AG04450 (cell line): ENCODE results near the gene SEMA3B. TPM values are rescaled to one million over a fixed set of nuclear protein-coding genes. Genes with fewer than 3 reads are reported as not detected.

Source experiments
- CTCF ChIA-PET: fragments of 300-600, 350-600 bp; formaldehyde crosslinking; extraction: SDS; loops from one replicate; lab custom pipeline; 2022; ENCODE audit warnings: antibody characterized with exemption, inconsistent platforms; lab: Charles Lee
- POLR2A ChIA-PET: fragments of 350-600 bp; formaldehyde crosslinking; extraction: SDS; loops from one replicate; lab custom pipeline; 2021; ENCODE audit warnings: antibody characterized with exemption, inconsistent platforms; lab: Yijun Ruan, JAX
- DNase-seq: peaks from one replicate; pipeline ENCODE4 v3.0.0-alpha.2; 2011; ENCODE audit warnings: low read depth, low spot score
- H3K27ac ChIP-seq: one replicate; pipeline ENCODE4 v1.5.1; 2012; ENCODE audit warnings: low read depth, low read length, control low read depth
- H3K27me3 ChIP-seq: one replicate; pipeline ENCODE4 v1.6.0; 2012; ENCODE audit warnings: low read length; ENCODE audit not compliant: control insufficient read depth, insufficient read depth
- H3K4me3 ChIP-seq: 2 replicates; pipeline ENCODE4 v1.5.1; 2011; ENCODE audit warnings: mild to moderate bottlenecking, low read depth, low read length, control low read depth
- H3K9me3 ChIP-seq: 2 replicates; pipeline ENCODE4 v1.5.1; 2012; ENCODE audit warnings: low read length; ENCODE audit not compliant: control insufficient read depth, insufficient read depth
- polyA minus RNA-seq: library from RNA; depleted of rRNA, polyadenylated mRNA; stranded (reverse); fragments of >200 nt; gene quantifications from 2 replicates; pipeline ENCODE4 v1.2.3, GENCODE V29; 2011; rRNA and poly(A)+ RNA removed
- polyA plus RNA-seq: library from polyadenylated mRNA; depleted of rRNA; stranded (reverse); fragments of >200 nt; gene quantifications from 2 replicates; pipeline ENCODE4 v1.2.3, GENCODE V29; 2011; rRNA removed
- TF ChIP-seq, protein P1 (sequence below): IDR thresholded peaks from 2 replicates; pipeline ENCODE4 v1.5.1; 2011; ENCODE audit warnings: low read depth, low read length, control low read depth, inconsistent platforms

Gene SEMA3B
- polyA plus RNA-seq: 22.0 and 24.7 TPM in 2 replicates
- polyA minus RNA-seq: 9.9 and 14.3 TPM in 2 replicates

DNA sequence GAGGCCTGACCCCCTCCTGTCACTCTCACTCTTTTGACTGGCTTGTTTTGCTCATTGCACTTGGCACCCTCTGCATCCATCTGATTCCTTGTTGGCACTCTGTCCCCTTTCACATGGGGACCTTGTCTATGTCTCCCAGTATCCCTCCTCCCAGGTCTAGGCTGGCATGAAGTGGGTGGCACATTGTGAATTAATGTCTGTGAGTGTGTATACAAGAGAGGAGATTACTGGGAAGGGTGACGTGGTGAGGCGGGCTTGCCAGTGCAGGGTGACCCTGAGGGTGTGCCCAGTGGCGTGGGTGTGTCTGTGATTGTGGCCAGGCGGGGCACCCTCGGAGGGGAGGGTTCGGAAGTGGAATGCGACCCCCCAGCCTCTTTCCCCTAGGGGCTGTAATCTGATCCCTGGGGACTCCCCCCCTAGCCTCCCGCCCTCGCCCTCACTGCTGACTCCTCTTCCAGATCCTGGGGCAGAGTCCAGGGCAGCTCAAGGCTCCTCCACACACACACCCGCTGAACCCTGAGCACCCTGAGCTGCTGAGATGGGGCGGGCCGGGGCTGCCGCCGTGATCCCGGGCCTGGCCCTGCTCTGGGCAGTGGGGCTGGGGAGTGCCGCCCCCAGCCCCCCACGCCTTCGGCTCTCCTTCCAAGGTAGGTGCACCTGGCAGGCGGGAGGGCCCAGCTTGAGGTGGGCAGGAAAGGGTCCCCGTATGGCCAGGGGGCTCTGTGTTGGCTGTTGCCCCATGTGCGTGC lies at the start of gene SEMA3B:
Gene SEMA3B (plus strand): TSS at position 445 of the 749 bp plus-strand sequence. CDS start 94 bp downstream, at position 539.
- Histone ChIP-seq H3K4me3 (peak within 1 kb of the TSS; percentile 49), H3K27me3 (no peaks in the 10 kb centered on the region), H3K27ac (peak within 1 kb of the TSS; percentile 52), H3K9me3 (no peaks in the 10 kb centered on the region)
- DNase-seq: no peak
- CTCF ChIA-PET: interaction anchor here (0.5 to 2.6 kb wide), 4 partner anchors 9 to 76 kb away, joined by 3 to 11 read pairs (median 7); no protein-coding TSS in a partner anchor
- POLR2A ChIA-PET: interaction anchor here (0.7 to 1.3 kb wide), 5 partner anchors 9 to 142 kb away, joined by 3 read pairs; partner anchors contain the start of gene GNAI2
- TF ChIP-seq, protein P1, sequence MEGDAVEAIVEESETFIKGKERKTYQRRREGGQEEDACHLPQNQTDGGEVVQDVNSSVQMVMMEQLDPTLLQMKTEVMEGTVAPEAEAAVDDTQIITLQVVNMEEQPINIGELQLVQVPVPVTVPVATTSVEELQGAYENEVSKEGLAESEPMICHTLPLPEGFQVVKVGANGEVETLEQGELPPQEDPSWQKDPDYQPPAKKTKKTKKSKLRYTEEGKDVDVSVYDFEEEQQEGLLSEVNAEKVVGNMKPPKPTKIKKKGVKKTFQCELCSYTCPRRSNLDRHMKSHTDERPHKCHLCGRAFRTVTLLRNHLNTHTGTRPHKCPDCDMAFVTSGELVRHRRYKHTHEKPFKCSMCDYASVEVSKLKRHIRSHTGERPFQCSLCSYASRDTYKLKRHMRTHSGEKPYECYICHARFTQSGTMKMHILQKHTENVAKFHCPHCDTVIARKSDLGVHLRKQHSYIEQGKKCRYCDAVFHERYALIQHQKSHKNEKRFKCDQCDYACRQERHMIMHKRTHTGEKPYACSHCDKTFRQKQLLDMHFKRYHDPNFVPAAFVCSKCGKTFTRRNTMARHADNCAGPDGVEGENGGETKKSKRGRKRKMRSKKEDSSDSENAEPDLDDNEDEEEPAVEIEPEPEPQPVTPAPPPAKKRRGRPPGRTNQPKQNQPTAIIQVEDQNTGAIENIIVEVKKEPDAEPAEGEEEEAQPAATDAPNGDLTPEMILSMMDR: no peak

DNA sequence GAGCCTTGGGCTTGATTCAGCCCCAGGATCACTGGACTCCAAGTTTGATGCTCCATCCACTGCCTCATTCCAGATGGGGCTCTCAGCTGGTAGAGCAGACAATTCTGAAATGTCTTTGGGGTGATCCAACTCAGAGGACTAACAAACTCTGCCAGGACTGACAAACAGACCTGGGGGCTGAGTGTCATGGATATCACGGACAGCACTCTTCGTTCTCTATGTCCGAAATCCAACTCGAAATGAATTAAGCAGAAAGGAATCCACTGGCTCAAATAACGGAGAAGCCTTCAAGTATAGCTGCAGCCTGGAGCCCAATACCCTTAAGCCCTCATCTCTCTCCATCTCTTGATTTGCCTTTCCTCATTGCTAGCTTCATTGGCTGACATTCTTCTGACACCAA lies 49.7 kb upstream of the SEMA3B start:
- Histone ChIP-seq H3K27ac (no peak overlapping the region), H3K27me3 (peaks cover 22% of the 10 kb centered on the region), H3K4me3 (no peak overlapping the region), H3K9me3 (no peaks in the 10 kb centered on the region)
- TF ChIP-seq, protein P1: no peak
- ChIA-PET CTCF (interaction anchor here (0.7 to 15.6 kb wide), 3 partner anchors 11 to 27 kb away, joined by 3 to 324 read pairs (median 8); partner anchors contain the start of gene GNAT1), POLR2A (no interaction called here)
- DNase-seq: no peak

DNA sequence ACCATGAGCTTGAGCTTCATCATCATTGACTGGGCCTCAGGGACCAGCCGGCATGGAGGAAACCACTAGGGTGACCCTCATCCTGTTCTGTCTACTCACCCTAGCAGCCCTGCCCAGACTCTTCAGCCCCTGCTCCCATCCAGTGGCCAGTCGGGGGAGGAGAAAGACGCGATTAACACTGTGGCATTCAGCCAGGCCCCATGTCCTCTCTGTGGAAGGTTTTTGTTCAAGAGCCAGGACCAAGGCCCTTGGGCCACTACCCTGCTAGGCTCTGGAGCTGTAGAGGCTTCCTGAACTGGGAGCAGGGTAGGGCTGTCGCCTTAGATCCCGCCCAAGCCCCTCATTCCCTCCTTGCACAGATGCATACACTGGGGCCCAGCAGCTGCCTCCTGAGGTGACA lies 48.8 kb upstream of the SEMA3B start:
- Histone ChIP-seq H3K27me3 (peaks cover 16% of the 10 kb centered on the region), H3K9me3 (no peaks in the 10 kb centered on the region), H3K4me3 (no peak overlapping the region), H3K27ac (no peak overlapping the region)
- no peak for DNase-seq
- TF ChIP-seq, protein P1: no peak
- ChIA-PET POLR2A (no interaction called here), CTCF (interaction anchor here (0.6 to 15.6 kb wide), 2 partner anchors 28 to 106 kb away, joined by 3 to 324 read pairs; partner anchors contain the start of gene GNAT1)

DNA sequence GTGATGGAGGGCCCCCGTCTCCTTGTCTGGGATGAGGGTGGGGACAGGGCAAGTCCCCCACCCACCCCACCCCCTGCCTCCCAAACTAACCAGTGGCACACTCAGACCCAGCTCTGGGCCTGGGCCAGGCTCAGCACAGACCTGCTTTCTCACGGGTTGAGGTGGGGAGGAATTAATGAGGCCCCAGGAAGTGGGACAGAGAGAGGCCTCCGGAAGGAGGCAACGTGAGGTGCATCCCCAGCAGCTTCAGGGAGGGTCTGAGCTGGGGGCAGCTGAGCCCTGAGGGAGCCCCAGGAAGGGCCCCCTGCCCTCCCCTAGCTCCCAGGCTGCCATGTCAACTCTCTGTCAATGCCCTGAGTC lies 47.9 kb upstream of the SEMA3B start:
- DNase-seq: no peak

More for the DNA sequence above, 47.9 kb upstream of the SEMA3B start:
- Histone ChIP-seq H3K27ac (no peak overlapping the region), H3K9me3 (no peaks in the 10 kb centered on the region), H3K27me3 (peaks cover 14% of the 10 kb centered on the region), H3K4me3 (no peak overlapping the region)
- TF ChIP-seq, protein P1: no peak
- ChIA-PET POLR2A (interaction anchor here (0.6 kb wide), 1 partner anchor 104 kb away, joined by 4 read pairs; no protein-coding TSS in a partner anchor), CTCF (interaction anchor here (0.5 to 15.6 kb wide), 3 partner anchors 26 to 53 kb away, joined by 3 to 324 read pairs (median 3); partner anchors contain the start of gene GNAT1)
